ENCODE results near the gene RSU1. TPM values are rescaled to one million over a fixed set of nuclear protein-coding genes. Genes with fewer than 3 reads are reported as not detected.

Gene RSU1
- total RNA-seq, 1 experiment from 2014 or later: 44.5 TPM

- DNase-seq: no peak
- intact Hi-C loops (cut with micrococcal nuclease; ENCODE audit: unreplicated experiment): no loop called here
- Histone ChIP-seq H4K20me1 (ENCODE audit: insufficient read depth) (no peaks in the 10 kb centered on the region), H3K4me2 (no peak overlapping the region), H3K79me2 (ENCODE audit: low read depth) (no peaks in the 10 kb centered on the region), H3K36me3 (ENCODE audit: low read depth) (no peaks in the 10 kb centered on the region), H3K4me3 (no peak overlapping the region), H3K4me1 (replicated peaks; ENCODE audit: insufficient read depth) (no peaks in the 10 kb centered on the region), H2AFZ (no peak overlapping the region), H3K27ac (no peak overlapping the region), H3K27me3 (ENCODE audit: insufficient read depth, low read depth) (no peaks in the 10 kb centered on the region), H3K9me3 (ENCODE audit: insufficient read depth, low read depth) (no peaks in the 10 kb centered on the region), H3F3A (ENCODE audit: insufficient read depth, low read depth) (no peaks in the 10 kb centered on the region), H3K9me2 (ENCODE audit: insufficient read depth) (no peaks in the 10 kb centered on the region)
- ChIA-PET POLR2A (ENCODE audit: unreplicated experiment) (no interaction called here), CTCF (no interaction called here)
- no TSS peak for BruUV-seq (replicated peaks)
- no peak for TF ChIP-seq EZH2 (IDR thresholded peaks at IDR 0.05; ENCODE audit: low read depth)
- no peak for TF ChIP-seq CTCF (conservative IDR thresholded peaks at IDR 0.05)
Observed at GRCh38 chr10:16689696-16690095, 127.5 kb downstream of the RSU1 start.

DNA sequence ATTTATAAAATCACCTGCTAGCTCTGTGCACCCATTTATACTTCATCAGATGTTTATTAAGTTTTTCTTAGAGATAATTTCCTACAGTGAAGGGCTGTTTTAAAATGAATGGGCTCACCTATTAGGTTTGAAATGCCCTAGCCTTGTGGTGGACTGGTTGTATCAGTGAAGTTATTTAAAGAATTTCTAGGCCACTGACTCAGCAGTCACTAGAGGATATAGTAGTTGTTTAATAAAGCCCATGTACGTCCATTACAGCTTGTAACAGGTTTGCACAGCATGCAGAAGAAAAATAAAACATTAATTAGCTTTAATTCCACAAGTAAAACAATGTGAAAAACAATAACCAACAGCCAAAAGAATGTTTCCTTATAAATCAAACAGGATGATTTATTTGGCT lies 128.0 kb downstream of the RSU1 start:
- no peak overlapping the region for H3K4me3 ChIP-seq
- H3K79me2 ChIP-seq (ENCODE audit: low read depth): no peaks in the 10 kb centered on the region
- ChIA-PET POLR2A (ENCODE audit: unreplicated experiment) (no interaction called here), CTCF (no interaction called here)
- no TSS peak for BruUV-seq (replicated peaks)
- no peak overlapping the region for H3K4me2 ChIP-seq
- H2AFZ ChIP-seq: no peak overlapping the region
- H3F3A ChIP-seq (ENCODE audit: insufficient read depth, low read depth): no peaks in the 10 kb centered on the region
- no peaks in the 10 kb centered on the region for H3K36me3 ChIP-seq (ENCODE audit: low read depth)
- H3K9me3 ChIP-seq (ENCODE audit: insufficient read depth, low read depth): no peaks in the 10 kb centered on the region
- no peaks in the 10 kb centered on the region for H3K27me3 ChIP-seq (ENCODE audit: insufficient read depth, low read depth)
- no peaks in the 10 kb centered on the region for H3K4me1 ChIP-seq (replicated peaks; ENCODE audit: insufficient read depth)
- no peak for DNase-seq
- TF ChIP-seq CTCF (conservative IDR thresholded peaks at IDR 0.05) (no peak), EZH2 (IDR thresholded peaks at IDR 0.05; ENCODE audit: low read depth) (no peak)
- no peaks in the 10 kb centered on the region for H3K9me2 ChIP-seq (ENCODE audit: insufficient read depth)
- intact Hi-C loops (cut with micrococcal nuclease; ENCODE audit: unreplicated experiment): no loop called here
- no peak overlapping the region for H3K27ac ChIP-seq
- H4K20me1 ChIP-seq (ENCODE audit: insufficient read depth): no peaks in the 10 kb centered on the region

GRCh38 chr10:16686054-16686902 lies 130.9 kb downstream of the RSU1 start:
- H3K4me1 ChIP-seq (replicated peaks; ENCODE audit: insufficient read depth): no peaks in the 10 kb centered on the region
- H3K79me2 ChIP-seq (ENCODE audit: low read depth): no peaks in the 10 kb centered on the region
- BruUV-seq (replicated peaks): no TSS peak
- H3K36me3 ChIP-seq (ENCODE audit: low read depth): no peaks in the 10 kb centered on the region
- H3K27me3 ChIP-seq (ENCODE audit: insufficient read depth, low read depth): no peaks in the 10 kb centered on the region
- no peaks in the 10 kb centered on the region for H3K9me2 ChIP-seq (ENCODE audit: insufficient read depth)
- TF ChIP-seq CTCF (conservative IDR thresholded peaks at IDR 0.05) (no peak), EZH2 (IDR thresholded peaks at IDR 0.05; ENCODE audit: low read depth) (no peak)
- no peaks in the 10 kb centered on the region for H3K9me3 ChIP-seq (ENCODE audit: insufficient read depth, low read depth)
- no peak overlapping the region for H3K4me3 ChIP-seq
- H3K4me2 ChIP-seq: no peak overlapping the region
- ChIA-PET POLR2A (ENCODE audit: unreplicated experiment) (no interaction called here), CTCF (no interaction called here)
- DNase-seq: no peak
- H2AFZ ChIP-seq: no peak overlapping the region
- H3K27ac ChIP-seq: no peak overlapping the region
- H4K20me1 ChIP-seq (ENCODE audit: insufficient read depth): no peaks in the 10 kb centered on the region
- H3F3A ChIP-seq (ENCODE audit: insufficient read depth, low read depth): no peaks in the 10 kb centered on the region
- intact Hi-C loops (cut with micrococcal nuclease; ENCODE audit: unreplicated experiment): no loop called here

Data from PC-9 (cell line).